LNCaP clone FGC (cell line): Measurements from ENCODE around the gene CHI3L1.

ENCODE experiments used
- DNase-seq: peaks from one replicate; pipeline ENCODE4 v3.0.0-alpha.2; 2011; ENCODE audit warnings: low read depth
- H3K4me3 ChIP-seq: 2 replicates; pipeline ENCODE4 v1.5.1; 2011; ENCODE audit warnings: mild to moderate bottlenecking, low read depth, low read length, control low read depth
- CTCF ChIP-seq: IDR thresholded peaks from 2 replicates; pipeline ENCODE4 v1.5.1; 2012; ENCODE audit warnings: mild to moderate bottlenecking; ENCODE audit not compliant: control insufficient read depth, insufficient read depth; ENCODE audit errors: extremely low read depth

Gene CHI3L1

GRCh38 chr1:203151362-203152157 is 34.9 kb downstream of the CHI3L1 start:
- TF ChIP-seq CTCF = no peak
- no peak for DNase-seq
- H3K4me3 ChIP-seq = no peak overlapping the region

GRCh38 chr1:203150511-203151297 is 35.8 kb downstream of the CHI3L1 start:
- DNase-seq = no peak
- no peak for TF ChIP-seq CTCF
- no peak overlapping the region for H3K4me3 ChIP-seq

- no peak overlapping the region for H3K4me3 ChIP-seq
- no peak for DNase-seq
- no peak for TF ChIP-seq CTCF
Measured at GRCh38 chr1:203149188-203149840, 37.2 kb downstream of the CHI3L1 start.

- TF ChIP-seq CTCF = no peak
- H3K4me3 ChIP-seq = no peak overlapping the region
- no peak for DNase-seq
Measured at GRCh38 chr1:203148579-203148978, 37.9 kb downstream of the CHI3L1 start.

- TF ChIP-seq CTCF = peak; percentile 66
- DNase-seq = peak; percentile 15
- no peak overlapping the region for H3K4me3 ChIP-seq
Measured at GRCh38 chr1:203148127-203148526, 38.4 kb downstream of the CHI3L1 start.

- TF ChIP-seq CTCF = no peak
- no peak overlapping the region for H3K4me3 ChIP-seq
- no peak for DNase-seq
Measured at GRCh38 chr1:203147376-203147775, 39.1 kb downstream of the CHI3L1 start.
